A549 (cell line): ENCODE results near the gene CREB3L1. TPM values are rescaled to one million over a fixed set of nuclear protein-coding genes. Genes with fewer than 3 reads are reported as not detected.

Source experiments
- ATAC-seq, 2 experiments: fragments of 200-7000 bp in 1 of 2; fragments of >200 bp in 1 of 2; cut with Nextera tagmentation in 1 of 2; cut with Tn5 transposase in 1 of 2; 3 replicates each; pipeline versions ENCODE4 v1.8.0 to v1.9.1; 2018 to 2020; ENCODE audit warnings: mild to moderate bottlenecking in 1 of 2, moderate library complexity in 1 of 2
- CTCF ChIA-PET: fragments of 300-600 bp; sonication (Branson Sonifier 250); formaldehyde crosslinking; extraction: SDS; loops from one replicate; lab custom pipeline; 2021; ENCODE audit warnings: antibody characterized with exemption, inconsistent platforms; lab: Yijun Ruan, JAX
- POLR2A ChIA-PET: fragments of 350-600 bp; formaldehyde crosslinking; extraction: SDS; loops from one replicate; lab custom pipeline; 2021; ENCODE audit warnings: antibody characterized with exemption, inconsistent platforms; lab: Yijun Ruan, JAX
- DNase-seq, 2 experiments: peaks; one replicate each; pipeline versions ENCODE4 v3.0.0 to v3.0.0-alpha.2; 2011 to 2016; ENCODE audit warnings: low read depth in 1 of 2, low spot score in 1 of 2
- FAIRE-seq: peaks from 2 replicates; lab custom pipeline; 2011; peaks lifted over from hg19 to GRCh38; lab: Jason Lieb, UNC
- H3K27ac ChIP-seq, 2 experiments: fragments of >200 bp; sonication (Bioruptor Twin); formaldehyde crosslinking; 3 replicates each; pipeline ENCODE4 v1.5.1; 2016 to 2017
- H3K4me1 ChIP-seq: fragments of >200 bp; sonication (Bioruptor Twin); formaldehyde crosslinking; 3 replicates; pipeline ENCODE4 v1.6.1; 2016
- H3K4me2 ChIP-seq: fragments of >200 bp; sonication (Bioruptor Twin); formaldehyde crosslinking; 3 replicates; pipeline ENCODE4 v1.6.1; 2016
- H3K4me3 ChIP-seq: fragments of >200 bp; sonication (Bioruptor Twin); formaldehyde crosslinking; 3 replicates; pipeline ENCODE4 v1.5.1; 2016
- H3K9me3 ChIP-seq: fragments of >200 bp; sonication (Bioruptor Twin); formaldehyde crosslinking; 3 replicates; pipeline ENCODE4 v1.6.1; 2016
- BCL3 ChIP-seq: fragments of >200 bp; sonication (Bioruptor Twin); formaldehyde crosslinking; IDR thresholded peaks from 3 replicates; pipeline ENCODE4 v1.6.1; 2016
- CEBPB ChIP-seq, 2 experiments: fragments of >200 bp in 1 of 2; sonication (Bioruptor Twin) in 1 of 2; formaldehyde crosslinking in 1 of 2; IDR thresholded peaks; 2 replicates each; pipeline ENCODE4 v1.6.1; 2012 to 2016
- CTCF ChIP-seq: fragments of >200 bp; sonication (Bioruptor Twin); formaldehyde crosslinking; IDR thresholded peaks from 3 replicates; pipeline ENCODE4 v1.5.1; 2016
- E2F6 ChIP-seq: IDR thresholded peaks from 2 replicates; pipeline ENCODE4 v1.6.1; 2012; ENCODE audit warnings: low read depth, borderline replicate concordance
- EHF ChIP-seq: fragments of 250-450 bp; sonication (Bioruptor Pico); IDR thresholded peaks from 2 replicates; pipeline ENCODE4 v1.5.0; 2020; ENCODE audit warnings: mild to moderate bottlenecking
- ELK1 ChIP-seq: fragments of 150-350 bp; IDR thresholded peaks from 2 replicates; pipeline ENCODE4 v1.6.1; 2014; ENCODE audit warnings: low read depth, mild to moderate bottlenecking, low read length
- EP300 ChIP-seq, 2 experiments: fragments of >200 bp; sonication (Bioruptor Twin); formaldehyde crosslinking; IDR thresholded peaks; 2 replicates in 1 of 2; 3 replicates in 1 of 2; pipeline ENCODE4 v1.6.1; 2016 to 2017
- FOSB ChIP-seq: fragments of 250-450 bp; sonication (Bioruptor Pico); IDR thresholded peaks from 2 replicates; pipeline ENCODE4 v1.5.0; 2020; ENCODE audit warnings: mild to moderate bottlenecking, moderate library complexity
- FOSL2 ChIP-seq, 2 experiments: fragments of 450-650 bp in 1 of 2; fragments of >200 bp in 1 of 2; sonication (Bioruptor Twin) in 1 of 2; formaldehyde crosslinking; IDR thresholded peaks; 2 replicates each; pipeline versions ENCODE4 v1.5.0 to v1.6.1; 2016 to 2020; ENCODE audit warnings: mild to moderate bottlenecking in 1 of 2, moderate library complexity in 1 of 2
- GATA3 ChIP-seq: IDR thresholded peaks from 2 replicates; pipeline ENCODE4 v1.6.1; 2012; ENCODE audit warnings: borderline replicate concordance
- HOXB5 ChIP-seq: fragments of 250-450 bp; sonication (Bioruptor Pico); IDR thresholded peaks from 2 replicates; pipeline ENCODE4 v1.5.0; 2020; ENCODE audit warnings: mild to moderate bottlenecking, moderate library complexity
- JUN ChIP-seq, 2 experiments: fragments of >200 bp; sonication (Bioruptor Twin); formaldehyde crosslinking; IDR thresholded peaks; 2 replicates in 1 of 2; 3 replicates in 1 of 2; pipeline ENCODE4 v1.6.1; 2016 to 2017
- PHF8 ChIP-seq: fragments of 200-600 bp; sonication (generic); IDR thresholded peaks from 2 replicates; pipeline ENCODE4 v1.6.1; 2016; ENCODE audit warnings: low read depth, mild to moderate bottlenecking, antibody characterized with exemption, moderate library complexity, borderline replicate concordance
- RAD21 ChIP-seq, 2 experiments: fragments of >200 bp in 1 of 2; sonication (Bioruptor Twin) in 1 of 2; formaldehyde crosslinking in 1 of 2; IDR thresholded peaks in 1 of 2; conservative IDR thresholded peaks in 1 of 2; 2 replicates in 1 of 2; 3 replicates in 1 of 2; pipeline ENCODE4 v1.6.1; 2012 to 2018; ENCODE audit warnings: inconsistent platforms in 1 of 2
- RFX5 ChIP-seq: fragments of 450-650 bp; IDR thresholded peaks from 2 replicates; pipeline ENCODE4 v1.7.1; 2014; ENCODE audit warnings: antibody characterized with exemption, mild to moderate bottlenecking, moderate library complexity
- SMC3 ChIP-seq: fragments of >200 bp; sonication (Bioruptor Twin); formaldehyde crosslinking; IDR thresholded peaks from 3 replicates; pipeline ENCODE4 v1.6.1; 2018; ENCODE audit warnings: inconsistent platforms
- WGBS: methylation state at CpG from one replicate; pipeline ENCODE4 v1.1.6; 2017; ENCODE audit errors: missing lambda C conversion rate; 5-methylcytosine and 5-hydroxymethylcytosine counted together
- polyA plus RNA-seq, 4 experiments: library from polyadenylated mRNA; depleted of rRNA in 3 of 4; stranded (reverse); fragments of >200 nt; fragmentation: RNase III in 1 of 4; extraction: RNeasy Plus Mini Kit Qiagen cat#74134 plus additional on column Dnase treatment in 1 of 4; gene quantifications; 2 replicates in 3 of 4; 3 replicates in 1 of 4; pipeline ENCODE4 v1.2.3, GENCODE V29; 2011 to 2017

CREB3L1 gene
- polyA plus RNA-seq, 2 of the 4 experiments (the other 2 are of a cell fraction) = 0.61 to 2.3 TPM

GRCh38 chr11:46247659-46248058, 29.8 kb upstream of the CREB3L1 start:
- Histone ChIP-seq H3K4me2 (no peak overlapping the region), H3K27ac (peak overlapping the region; percentile 68 to 82; a peak in 4 of 6 replicates), H3K4me1 (peaks cover 45% of the 10 kb centered on the region), H3K4me3 (no peak overlapping the region), H3K9me3 (no peaks in the 10 kb centered on the region)
- no peak for FAIRE-seq
- POLR2A ChIA-PET = no interaction called here
- peak; percentile 79 to 90 for TF ChIP-seq RAD21 (conservative IDR thresholded peaks at IDR 0.05 in 1 of 2, IDR thresholded peaks at IDR 0.05 in 1 of 2)
- TF ChIP-seq EP300 (IDR thresholded peaks at IDR 0.05) = no peak
- TF ChIP-seq CEBPB (IDR thresholded peaks at IDR 0.05) = peak; percentile 11 to 50; a peak in 2 of 4 replicates
- peak; percentile 63 for TF ChIP-seq CTCF
- peak; percentile 47; the same call in 1 of the 2 replicates for TF ChIP-seq GATA3
- TF ChIP-seq ELK1 = no peak
- peak; percentile 65 for TF ChIP-seq SMC3
- 38% methylated on average over 4 of the region's 4 CpGs for WGBS
- ATAC-seq = peak in 1 of 2 experiments; percentile 10; a peak in 2 of 6 replicates
- peak; percentile 46 to 81 for DNase-seq
- CTCF ChIA-PET = interaction anchor here (1.4 to 17.1 kb wide), 6 partner anchors 8 to 100 kb away, joined by 3 to 872 read pairs (median 8); partner anchors contain the start of gene DGKZ

- FAIRE-seq = no peak
- ChIA-PET POLR2A (interaction anchor here (0.7 kb wide), 2 partner anchors 10 to 56 kb away, joined by 4 read pairs; no protein-coding TSS in a partner anchor), CTCF (interaction anchor here (0.9 to 17.1 kb wide), 8 partner anchors 9 to 283 kb away, joined by 3 to 872 read pairs (median 4); partner anchors contain the start of gene DGKZ)
- H3K9me3 ChIP-seq = no peaks in the 10 kb centered on the region
- no peak overlapping the region for H3K4me3 ChIP-seq
- H3K4me1 ChIP-seq = peaks cover 42% of the 10 kb centered on the region
- peak; percentile 72 to 84; a peak in 5 of 6 replicates for ATAC-seq
- H3K27ac ChIP-seq = peak overlapping the region; percentile 68 to 82
- peak overlapping the region; percentile 49 for H3K4me2 ChIP-seq
- DNase-seq = peak; percentile 73 to 76
- 65% methylated on average over 19 of the region's 19 CpGs for WGBS
- TF ChIP-seq FOSB (no peak), HOXB5 (0 out of 2 replicates have a peak, but pooled peaks have one; percentile 7), FOSL2 (IDR thresholded peaks at IDR 0.05) (no peak; the same call in 1 of the 2 replicates), FOSL2 (CRISPR knock-in tag; IDR thresholded peaks at IDR 0.05) (peak; percentile 66)
These were observed 29.0 kb upstream of the CREB3L1 start for GRCh38 chr11:46248289-46249102.

- FAIRE-seq (no peak), DNase-seq (no peak), ATAC-seq (no peak)
- no peak overlapping the region for H3K4me3 ChIP-seq
- no peak for TF ChIP-seq BCL3
- TF ChIP-seq PHF8 = no peak
- TF ChIP-seq HOXB5 = 0 out of 2 replicates have a peak, but pooled peaks have one; percentile 2
- no peak for TF ChIP-seq EP300 (IDR thresholded peaks at IDR 0.05)
- no peak for TF ChIP-seq EHF (CRISPR knock-in tag)
- no peak for TF ChIP-seq JUN (IDR thresholded peaks at IDR 0.05)
- TF ChIP-seq RFX5 = no peak
- no peak for TF ChIP-seq E2F6
- WGBS = 84% methylated on average over 8 of the region's 8 CpGs
- CTCF ChIA-PET = interaction anchor here (0.6 to 17.1 kb wide), 12 partner anchors 10 to 481 kb away, joined by 3 to 872 read pairs (median 3); partner anchors contain the start of gene DGKZ
- H3K9me3 ChIP-seq = no peaks in the 10 kb centered on the region
- H3K4me2 ChIP-seq = peak overlapping the region; percentile 49
- POLR2A ChIA-PET = interaction anchor here (0.7 kb wide), 1 partner anchor 55 kb away, joined by 4 read pairs; no protein-coding TSS in a partner anchor
- H3K27ac ChIP-seq = peak overlapping the region; percentile 68 to 82
- peaks cover 44% of the 10 kb centered on the region for H3K4me1 ChIP-seq
These were observed 28.1 kb upstream of the CREB3L1 start for GRCh38 chr11:46249103-46249937.
